SW 1271 (cell line): ENCODE results near the gene SHC3.
A peak's percentile ranks its signal among the peaks of the same experiment; 100 is the strongest.

Source experiments
- DNase-seq, 2 experiments: peaks; one replicate each; lab custom pipeline; 2025; lab: John Stamatoyannopoulos, UW

SHC3 gene

DNA sequence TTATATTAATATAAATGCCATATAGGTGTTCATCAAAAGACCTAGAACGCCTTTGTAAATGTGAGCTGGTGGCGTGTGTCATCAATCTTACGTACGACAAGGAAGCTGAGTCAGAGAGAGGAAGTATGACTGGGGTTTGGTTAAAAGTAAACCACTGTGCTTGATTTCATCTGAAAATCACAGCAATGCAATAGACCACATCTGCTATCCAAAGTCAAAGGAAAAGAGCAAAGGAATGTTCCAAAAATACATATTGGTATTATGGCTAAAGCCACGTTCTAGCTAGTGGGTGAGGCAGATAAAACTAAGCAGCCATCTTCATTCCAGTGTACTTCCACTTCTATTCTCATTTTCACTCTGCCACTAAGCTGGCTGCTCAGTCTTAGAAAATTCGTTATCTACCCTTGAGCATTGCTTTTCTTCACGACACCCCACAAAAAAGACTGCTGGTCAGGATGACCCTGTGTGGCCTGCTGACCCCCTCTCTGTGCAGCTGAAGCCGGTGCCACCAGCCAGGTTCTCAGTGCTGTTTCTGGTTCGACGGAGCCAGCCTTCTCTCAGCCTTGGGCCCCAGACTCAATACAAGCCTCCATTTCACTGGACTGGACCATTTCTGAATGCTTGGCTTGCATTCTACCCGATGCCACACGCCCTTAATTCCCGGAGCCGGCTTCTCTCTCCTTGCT is 23.8 kb downstream of the SHC3 start:
- DNase-seq: peak; percentile 63 to 85

- no peak for DNase-seq
These were observed 24.4 kb downstream of the SHC3 start for GRCh38 chr9:89154218-89154617.

DNA sequence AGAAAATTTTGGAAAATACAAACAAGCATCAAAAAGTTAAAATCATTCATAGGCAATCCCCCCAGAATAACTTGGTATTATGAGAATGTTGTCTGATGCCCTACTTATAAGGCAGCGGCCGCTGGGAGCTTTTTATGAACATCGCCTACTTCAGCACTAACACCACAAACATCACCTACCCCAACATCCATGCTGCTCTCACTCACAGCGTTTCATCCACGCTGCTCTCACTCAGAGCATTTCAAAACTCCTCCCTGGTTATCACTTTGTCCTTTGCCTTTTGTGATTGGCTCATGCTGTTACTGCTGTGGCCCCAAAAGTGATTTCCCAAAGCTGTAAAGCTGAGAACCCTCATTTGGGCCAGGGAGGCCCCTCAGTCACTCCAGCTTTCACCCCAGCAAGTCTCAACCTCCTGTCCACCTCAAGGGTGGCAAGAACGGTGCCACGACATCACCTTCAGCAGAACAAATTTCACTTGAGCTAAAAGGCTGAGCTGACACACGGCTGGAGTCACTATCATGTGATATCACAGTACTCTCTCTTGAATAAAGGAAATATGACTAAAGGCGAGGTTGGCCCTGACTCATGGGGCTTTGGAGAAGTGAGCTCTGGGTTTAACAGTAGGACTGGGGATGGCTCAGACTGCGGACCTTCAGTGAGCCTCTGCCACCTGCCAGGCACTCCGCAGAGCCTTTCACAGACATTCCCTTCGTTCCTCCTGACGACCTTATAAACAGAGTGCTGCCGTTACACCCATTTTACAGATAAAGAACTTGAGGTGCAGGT is 25.2 kb downstream of the SHC3 start:
- DNase-seq: peak; percentile 50 to 64

DNA sequence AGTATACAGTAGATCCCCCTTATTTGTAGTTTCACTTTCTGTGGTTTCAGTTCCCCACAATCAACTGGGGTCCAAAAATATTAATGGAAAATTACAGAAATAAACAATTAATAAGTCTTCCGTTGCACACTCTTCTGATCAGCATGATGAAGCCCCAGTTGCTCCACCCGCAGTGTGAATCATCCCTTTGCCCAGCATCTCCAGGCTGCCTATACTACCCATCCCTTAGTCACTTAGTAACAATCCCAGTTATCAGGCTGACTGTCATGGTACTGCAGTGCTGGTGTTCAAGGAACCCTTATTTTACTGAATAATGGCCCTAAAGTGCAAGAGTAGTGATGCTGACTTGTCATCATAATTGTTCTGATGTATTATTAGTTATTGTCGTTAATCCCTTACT is 28.9 kb downstream of the SHC3 start:
- peak in 1 of 2 experiments; percentile 14 for DNase-seq

- no peak for DNase-seq
These were observed 33.5 kb downstream of the SHC3 start for GRCh38 chr9:89145097-89145496.

DNA sequence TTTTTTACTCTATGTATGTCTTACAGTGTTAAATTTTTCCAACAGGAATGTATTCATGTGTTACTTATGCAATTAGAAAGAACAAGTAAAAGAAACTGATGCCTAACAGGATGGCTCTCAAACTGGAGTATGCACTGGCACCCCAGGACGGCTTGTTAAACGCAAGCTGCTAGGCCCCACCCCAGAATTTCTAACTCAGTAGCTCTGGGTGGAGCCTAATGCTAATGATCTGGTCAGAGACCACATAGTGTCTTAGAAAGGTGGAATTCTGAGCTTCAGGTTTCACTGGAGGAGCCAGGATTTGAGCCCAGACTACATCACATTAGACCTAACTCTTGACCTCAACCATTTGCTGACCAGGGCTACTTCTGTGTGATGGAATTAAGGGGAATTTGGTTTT is 34.4 kb downstream of the SHC3 start:
- DNase-seq: no peak

DNA sequence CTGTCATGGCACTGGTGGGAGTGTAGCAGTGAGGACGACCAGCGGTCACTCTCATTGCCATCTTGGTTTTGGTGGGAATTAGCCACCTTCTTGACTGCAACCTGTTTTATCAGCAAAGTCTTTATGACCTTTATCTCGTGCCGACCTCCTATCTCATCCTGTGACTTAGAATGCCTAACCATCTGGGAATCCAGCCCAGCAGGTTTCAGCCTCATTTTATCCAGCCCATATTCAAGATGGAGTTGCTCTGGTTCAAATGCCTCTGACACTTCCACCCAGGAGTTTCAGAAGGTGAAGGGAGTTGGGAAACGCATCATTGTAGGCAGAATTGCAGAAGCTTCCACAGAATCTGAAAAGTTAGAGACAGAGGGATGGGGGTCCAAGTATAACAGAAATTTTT is 35.4 kb downstream of the SHC3 start:
- no peak for DNase-seq

DNA sequence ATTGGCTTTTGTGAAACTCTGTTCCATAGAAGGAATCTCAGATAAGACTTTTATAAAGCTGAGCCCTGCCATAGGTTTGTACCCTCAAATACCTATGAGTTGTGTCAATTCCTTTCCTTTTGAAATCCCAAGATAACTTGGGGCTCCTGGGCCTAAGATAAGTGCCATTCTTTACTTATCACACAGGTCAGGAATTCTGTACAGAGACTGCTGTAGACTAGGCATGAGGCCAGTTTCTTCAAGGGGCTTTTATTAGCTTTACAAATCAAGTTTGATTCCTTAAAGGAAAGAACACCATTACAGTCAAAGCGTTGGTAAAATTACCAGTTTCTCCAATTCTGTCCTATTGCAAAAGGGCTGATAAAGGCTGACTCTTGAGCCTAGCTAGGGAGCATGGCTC is 39.2 kb downstream of the SHC3 start:
- DNase-seq: no peak

- no peak for DNase-seq
These were observed 39.9 kb downstream of the SHC3 start for GRCh38 chr9:89138463-89139390.

DNA sequence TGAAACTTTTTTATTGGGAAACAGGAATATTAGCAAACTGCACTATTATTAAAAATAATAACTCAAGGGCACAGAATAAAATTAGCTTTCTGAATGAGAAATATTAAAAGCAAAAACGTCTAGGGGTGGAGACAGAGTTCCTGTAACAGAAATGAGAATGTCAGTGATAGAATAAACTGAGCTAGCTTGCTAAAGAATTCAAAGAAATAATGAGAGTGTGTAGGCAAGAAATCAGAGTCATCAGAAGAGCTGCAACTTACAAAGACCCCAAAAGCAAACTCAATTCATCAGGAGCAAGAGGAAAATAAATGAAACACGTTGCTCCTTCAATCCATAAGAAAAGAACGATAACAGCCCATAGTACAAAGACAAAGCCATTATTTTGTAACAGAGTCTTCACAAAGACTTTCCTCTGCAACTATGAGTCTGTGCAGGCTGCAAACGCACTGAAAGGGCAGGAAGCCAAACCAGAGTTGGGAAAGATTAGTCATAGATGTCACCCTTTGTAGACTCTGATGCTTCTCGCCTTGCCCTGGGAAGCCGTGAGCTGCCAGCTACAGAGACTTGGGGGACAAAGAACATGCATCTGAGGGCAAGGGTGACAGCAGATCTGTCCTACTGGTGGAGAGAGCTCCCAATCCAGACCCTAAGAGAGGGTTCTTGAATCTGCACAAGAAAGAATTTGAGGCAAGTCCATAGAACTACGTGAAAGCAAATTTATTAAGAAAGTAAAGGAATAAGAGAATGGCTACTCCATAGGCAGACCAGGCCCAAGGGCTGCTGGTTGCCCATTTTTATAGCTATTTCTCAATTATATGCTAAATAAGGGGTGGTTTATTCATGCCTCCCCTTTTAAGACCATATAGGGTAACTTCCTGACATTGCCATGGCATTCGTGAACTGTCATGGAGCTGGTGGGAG is 40.8 kb downstream of the SHC3 start:
- DNase-seq: no peak

DNA sequence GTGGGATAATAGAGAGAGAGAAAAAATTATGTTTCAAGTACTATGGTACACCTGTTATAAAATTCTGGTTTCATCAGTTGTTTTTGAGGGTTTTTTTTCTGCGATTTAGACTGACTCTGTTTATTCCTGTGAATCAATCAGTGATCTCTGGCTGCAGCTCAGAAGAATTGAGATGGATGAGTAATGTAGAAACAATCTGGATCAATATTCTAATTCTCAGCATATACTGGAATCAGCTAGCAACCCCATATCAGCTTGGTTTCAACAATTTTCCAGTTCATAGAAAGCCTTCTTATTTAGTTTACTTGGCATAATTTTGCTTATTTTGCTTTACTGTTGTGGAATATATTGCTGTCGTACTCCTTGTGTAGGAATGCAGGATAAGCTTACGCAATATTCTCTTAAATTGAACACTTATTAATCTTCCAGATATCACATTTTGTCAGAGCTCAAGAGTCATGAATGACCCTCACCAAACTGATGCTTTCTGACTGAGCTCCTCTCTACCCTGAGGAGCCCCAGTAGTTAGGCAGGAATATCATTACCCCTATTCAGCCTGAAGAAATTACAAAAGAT is 42.9 kb downstream of the SHC3 start:
- no peak for DNase-seq

GRCh38 chr9:89134709-89135108 is 43.9 kb downstream of the SHC3 start:
- no peak for DNase-seq

DNA sequence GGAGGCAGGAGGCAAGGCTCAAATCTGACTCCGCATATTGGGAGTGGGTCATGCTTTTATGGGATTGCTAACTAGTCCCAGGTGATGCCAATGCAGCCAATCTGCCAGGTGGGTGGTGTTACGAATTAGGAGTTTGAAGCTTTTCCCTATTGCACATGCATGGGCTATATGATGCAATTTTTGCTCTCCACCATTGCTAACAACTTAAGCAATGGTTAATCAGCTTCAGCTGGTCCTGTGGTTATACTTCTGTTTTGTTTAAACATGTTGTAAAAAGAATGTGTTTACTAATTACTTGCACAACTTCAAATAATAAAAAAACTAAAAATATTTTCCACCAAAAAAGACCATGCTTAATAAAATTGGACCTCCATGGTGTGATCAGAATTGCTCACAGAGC is 55.7 kb downstream of the SHC3 start:
- DNase-seq: no peak

DNA sequence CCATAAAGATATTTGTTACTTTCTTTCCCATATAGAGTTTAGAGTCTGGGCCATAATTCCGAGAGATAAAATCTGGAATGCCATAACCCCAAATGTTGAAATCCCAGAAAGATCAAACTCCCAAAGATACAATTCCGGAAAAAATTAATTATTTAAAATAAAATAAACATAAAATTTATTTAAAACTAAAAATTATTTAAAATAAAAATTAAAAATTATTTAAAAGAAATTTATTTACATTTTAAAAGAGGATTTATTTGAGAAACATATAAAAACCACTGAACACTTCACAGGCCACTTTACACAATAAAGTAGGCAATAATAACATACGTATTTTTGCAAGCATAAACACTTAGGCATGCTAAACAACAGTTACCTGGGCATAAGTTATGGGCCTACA is 57.9 kb downstream of the SHC3 start:
- no peak for DNase-seq

- no peak for DNase-seq
These were observed 61.8 kb downstream of the SHC3 start for GRCh38 chr9:89116805-89117192.

DNA sequence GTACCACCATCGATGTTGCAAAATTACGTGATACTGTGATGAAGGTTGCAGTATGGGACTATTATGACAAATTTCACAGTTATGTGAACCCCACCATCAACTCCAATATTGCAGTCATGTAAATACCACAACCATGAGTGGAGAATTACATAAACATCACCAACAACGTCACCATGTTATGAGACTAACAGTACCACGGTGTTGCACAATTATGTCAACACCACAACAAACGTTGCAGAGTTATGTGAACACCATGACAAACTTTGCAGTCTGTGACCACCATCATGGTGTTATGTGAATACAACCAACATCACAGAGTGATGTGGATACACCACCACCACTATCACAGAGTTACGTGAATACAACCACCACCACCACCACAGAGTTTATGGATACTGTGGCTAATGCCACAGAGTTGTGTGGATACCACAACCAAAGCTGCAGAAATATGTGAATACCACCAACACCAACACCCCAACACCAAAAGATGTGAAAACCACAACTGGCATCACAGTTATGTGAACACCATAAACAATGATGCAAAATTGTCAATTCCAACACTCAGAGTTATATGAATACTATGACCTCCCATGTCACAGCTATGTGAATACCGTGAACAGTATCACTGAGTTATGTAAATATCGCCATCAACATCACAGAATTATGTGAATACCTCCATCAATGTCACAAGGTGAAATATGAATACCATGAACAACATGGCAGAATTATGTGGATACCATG is 62.4 kb downstream of the SHC3 start:
- no peak for DNase-seq

DNA sequence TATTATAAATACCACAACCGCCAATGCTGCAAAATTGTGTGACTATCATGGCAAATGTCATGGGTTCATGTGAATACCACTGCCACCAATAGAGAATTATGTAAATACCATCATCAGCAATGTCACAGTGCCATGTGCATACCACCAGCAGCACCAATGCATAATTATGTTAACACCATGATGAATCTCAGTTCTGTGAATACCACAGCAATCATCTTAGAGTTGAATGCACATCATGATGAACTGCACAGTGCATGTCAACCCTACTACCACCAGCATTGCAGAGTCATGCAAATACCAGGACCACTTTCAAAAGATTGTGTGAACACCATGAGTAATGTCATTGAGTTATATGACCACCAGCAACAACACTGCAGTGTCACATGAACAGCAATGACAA is 63.2 kb downstream of the SHC3 start:
- no peak for DNase-seq

DNA sequence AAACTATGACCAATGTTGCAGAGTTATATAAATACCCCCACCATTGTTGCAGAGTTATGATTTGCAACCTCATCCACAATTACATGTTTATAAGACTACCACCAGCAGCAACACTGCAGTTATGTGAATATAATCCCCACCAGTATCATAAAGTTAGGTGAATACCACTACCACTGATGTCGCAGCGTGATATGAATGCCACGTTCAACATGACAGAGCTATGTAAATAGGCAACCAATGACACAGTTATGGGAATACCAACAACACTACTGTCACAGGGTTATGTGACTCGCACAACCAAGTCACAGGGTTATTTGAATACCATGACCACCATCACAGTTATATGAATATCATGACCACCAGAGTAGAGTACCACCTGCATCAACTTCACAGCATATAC is 63.9 kb downstream of the SHC3 start:
- no peak for DNase-seq

GRCh38 chr9:89113851-89114250 is 64.8 kb downstream of the SHC3 start:
- DNase-seq: no peak

- no peak for DNase-seq
These were observed 66.4 kb downstream of the SHC3 start for GRCh38 chr9:89112243-89112642.
